Bronchial epithelial cell (primary cell): ENCODE data around the gene TUBB2A. TPM values are rescaled to one million over a fixed set of nuclear protein-coding genes. Genes with fewer than 3 reads are reported as not detected.
A peak's percentile ranks its signal among the peaks of the same experiment; 100 is the strongest.

ENCODE experiments used
- DNase-seq: peaks from one replicate; pipeline ENCODE4 v3.0.0-alpha.2; 2010; ENCODE audit warnings: low read depth
- FAIRE-seq: peaks from 2 replicates; lab custom pipeline; 2011; peaks lifted over from hg19 to GRCh38; lab: Jason Lieb, UNC
- H3K27me3 ChIP-seq: 2 replicates; pipeline ENCODE4 v1.5.1; 2011; ENCODE audit warnings: low read length; ENCODE audit not compliant: control insufficient read depth, insufficient read depth
- H3K36me3 ChIP-seq: 2 replicates; pipeline ENCODE4 v1.5.1; 2011; ENCODE audit warnings: low read length; ENCODE audit not compliant: control insufficient read depth, insufficient read depth
- H3K4me3 ChIP-seq: 2 replicates; pipeline ENCODE4 v1.5.1; 2011; ENCODE audit warnings: mild to moderate bottlenecking, low read depth, low read length, control low read depth
- total RNA-seq: library from RNA; depleted of rRNA; stranded (reverse); fragments of >200 nt; gene quantifications from 2 replicates; pipeline ENCODE4 v1.2.1, GENCODE V29; 2014
- TF ChIP-seq, protein P1 (sequence below): IDR thresholded peaks from 2 replicates; pipeline ENCODE4 v1.5.1; 2011; ENCODE audit warnings: mild to moderate bottlenecking, moderate library complexity, low read length, control low read depth, inconsistent platforms; ENCODE audit not compliant: insufficient read depth, severe bottlenecking

The TUBB2A gene
- total RNA-seq, 1 donor from 2014 or later = 25.3 TPM

- no peak for FAIRE-seq
- Histone ChIP-seq H3K36me3 (peaks cover 2% of the 10 kb centered on the region), H3K27me3 (no peaks in the 10 kb centered on the region), H3K4me3 (peak within 1 kb of the TSS; percentile 67)
- DNase-seq = peak; percentile 80
- TF ChIP-seq, protein P1, sequence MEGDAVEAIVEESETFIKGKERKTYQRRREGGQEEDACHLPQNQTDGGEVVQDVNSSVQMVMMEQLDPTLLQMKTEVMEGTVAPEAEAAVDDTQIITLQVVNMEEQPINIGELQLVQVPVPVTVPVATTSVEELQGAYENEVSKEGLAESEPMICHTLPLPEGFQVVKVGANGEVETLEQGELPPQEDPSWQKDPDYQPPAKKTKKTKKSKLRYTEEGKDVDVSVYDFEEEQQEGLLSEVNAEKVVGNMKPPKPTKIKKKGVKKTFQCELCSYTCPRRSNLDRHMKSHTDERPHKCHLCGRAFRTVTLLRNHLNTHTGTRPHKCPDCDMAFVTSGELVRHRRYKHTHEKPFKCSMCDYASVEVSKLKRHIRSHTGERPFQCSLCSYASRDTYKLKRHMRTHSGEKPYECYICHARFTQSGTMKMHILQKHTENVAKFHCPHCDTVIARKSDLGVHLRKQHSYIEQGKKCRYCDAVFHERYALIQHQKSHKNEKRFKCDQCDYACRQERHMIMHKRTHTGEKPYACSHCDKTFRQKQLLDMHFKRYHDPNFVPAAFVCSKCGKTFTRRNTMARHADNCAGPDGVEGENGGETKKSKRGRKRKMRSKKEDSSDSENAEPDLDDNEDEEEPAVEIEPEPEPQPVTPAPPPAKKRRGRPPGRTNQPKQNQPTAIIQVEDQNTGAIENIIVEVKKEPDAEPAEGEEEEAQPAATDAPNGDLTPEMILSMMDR = no peak
Observed at GRCh38 chr6:3118353-3119039, 38.8 kb downstream of the TUBB2A start, which contains the start of gene BPHL. Gene BPHL, plus strand, starts transcription at chr6:3118711. Its CDS starts 30 bp downstream, at chr6:3118741.

- peak overlapping the region; percentile 67 for H3K4me3 ChIP-seq
- TF ChIP-seq, protein P1 = no peak
- no peak for FAIRE-seq
- DNase-seq = peak; percentile 69
- no peaks in the 10 kb centered on the region for H3K27me3 ChIP-seq
- peaks cover 2% of the 10 kb centered on the region for H3K36me3 ChIP-seq
Observed at GRCh38 chr6:3117912-3118352, 39.4 kb downstream of the TUBB2A start.

- Histone ChIP-seq H3K4me3 (no peak overlapping the region), H3K27me3 (no peaks in the 10 kb centered on the region), H3K36me3 (peaks cover 6% of the 10 kb centered on the region)
- TF ChIP-seq, protein P1 = no peak
- FAIRE-seq (no peak), DNase-seq (no peak)
Observed at GRCh38 chr6:3114377-3114776, 43.0 kb downstream of the TUBB2A start.

DNA sequence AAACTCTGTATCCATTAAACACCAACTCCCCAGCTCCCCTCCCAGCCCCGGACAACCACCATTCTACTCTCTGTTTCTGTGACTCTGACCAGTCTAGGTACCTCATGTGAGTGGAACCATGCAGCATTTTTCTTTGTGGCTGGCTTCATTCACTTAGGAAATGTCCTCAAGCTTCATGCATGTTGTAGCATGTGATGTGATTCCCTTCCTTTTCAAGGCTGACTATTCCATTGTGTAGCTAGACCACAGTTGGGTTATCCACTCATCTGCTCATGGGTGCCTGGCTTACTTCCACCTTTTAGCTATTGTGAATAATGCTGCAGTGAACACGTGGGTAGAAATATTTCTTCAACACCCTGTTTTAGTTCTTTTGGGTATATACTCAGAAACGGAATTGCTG is 47.6 kb downstream of the TUBB2A start:
- Histone ChIP-seq H3K4me3 (no peak overlapping the region), H3K27me3 (no peaks in the 10 kb centered on the region), H3K36me3 (peaks cover 16% of the 10 kb centered on the region)
- DNase-seq = peak; percentile 85
- TF ChIP-seq, protein P1 = no peak
- no peak for FAIRE-seq

GRCh38 chr6:3108746-3109414 is 48.5 kb downstream of the TUBB2A start:
- H3K4me3 ChIP-seq = no peak overlapping the region
- DNase-seq (no peak), FAIRE-seq (no peak)
- H3K36me3 ChIP-seq = peaks cover 16% of the 10 kb centered on the region
- H3K27me3 ChIP-seq = no peaks in the 10 kb centered on the region
- TF ChIP-seq, protein P1 = no peak

Other genes starting within 250 kb of the TUBB2A start
- gene SERPINB6, start 186.0 kb downstream of the TUBB2A start, total RNA-seq = 34.3 and 48.7 TPM in 2 replicates
- gene NQO2, start 157.7 kb downstream of the TUBB2A start, total RNA-seq = 20.5 and 39.4 TPM in 2 replicates
- gene RIPK1, start 89.0 kb downstream of the TUBB2A start, total RNA-seq = 12.6 and 17.4 TPM in 2 replicates
- gene BPHL, start 38.8 kb downstream of the TUBB2A start, total RNA-seq = 9.5 and 15.1 TPM in 2 replicates
- under 0.01 and 2.2 TPM in 2 replicates for gene TUBB2B, start 70.1 kb upstream of the TUBB2A start, total RNA-seq
- 15.5 and 34.2 TPM in 2 replicates for gene PSMG4, start 101.4 kb upstream of the TUBB2A start, total RNA-seq